Vagina (tissue), 2 donors: ENCODE results near the gene S100PBP. TPM values are rescaled to one million over a fixed set of nuclear protein-coding genes. Genes with fewer than 3 reads are reported as not detected.
"Not testable (repeated sequence)": the region's sequence is repeated elsewhere in the genome, so short reads cannot be mapped to it uniquely, and the experiment has no call there.

ENCODE experiments used
- DNase-seq, 2 donors: peaks; one replicate each; pipeline ENCODE4 v3.0.0-alpha.2; 2017; ENCODE audit errors: extremely low spot score in 2 of 2
- H3K27ac ChIP-seq: fragments of 200-600 bp; sonication (generic); one replicate; pipeline ENCODE4 v1.5.1; 2019
- H3K27me3 ChIP-seq: fragments of 200-600 bp; sonication (generic); one replicate; pipeline ENCODE4 v1.5.1; 2019
- H3K36me3 ChIP-seq, 2 donors: fragments of 200-600 bp; sonication (generic); one replicate each; pipeline ENCODE4 v1.5.1; 2017 to 2019
- H3K4me1 ChIP-seq: fragments of 200-600 bp; sonication (generic); one replicate; pipeline ENCODE4 v1.5.1; 2019
- H3K4me3 ChIP-seq, 2 donors: fragments of 200-600 bp; sonication (generic); 1 replicate in 1 of 2; 2 replicates in 1 of 2; pipeline ENCODE4 v1.5.1; 2016 to 2019
- H3K9me3 ChIP-seq: fragments of 200-600 bp; sonication (generic); one replicate; pipeline ENCODE4 v1.5.1; 2019
- POLR2A ChIP-seq, 2 donors: fragments of 450-650 bp; IDR thresholded peaks; one replicate each; pipeline ENCODE4 v1.6.1; 2017; ENCODE audit warnings: antibody characterized with exemption in 2 of 2, mild to moderate bottlenecking in 2 of 2, moderate library complexity in 2 of 2
- POLR2AphosphoS5 ChIP-seq, 2 donors: sonication (generic); formaldehyde crosslinking; IDR thresholded peaks; one replicate each; pipeline ENCODE4 v1.9.0; 2017; ENCODE audit warnings: antibody characterized with exemption in 2 of 2, mild to moderate bottlenecking in 2 of 2, low read depth in 1 of 2; ENCODE audit not compliant: insufficient read depth in 1 of 2
- intact Hi-C: fragments of 100-400 bp; cut with DNase I; formaldehyde crosslinking; loops from one replicate; pipeline ENCODE4 v1.15.1; 2023
- total RNA-seq: library from RNA; depleted of rRNA; stranded (reverse); fragments of >200 nt; gene quantifications from one replicate; pipeline ENCODE4 v1.2.3, GENCODE V29; 2016
- TF ChIP-seq, protein P1 (sequence below), 3 experiments: fragments of 450-650 bp in 2 of 3; fragments of 200-600 bp in 1 of 3; sonication (generic) in 1 of 3; IDR thresholded peaks; one replicate each; pipeline ENCODE4 v1.5.1; 2017 to 2019; ENCODE audit warnings: antibody characterized with exemption in 3 of 3, mild to moderate bottlenecking in 2 of 3, moderate library complexity in 2 of 3

S100PBP gene
- total RNA-seq, 1 donor from 2014 or later: 19.6 TPM

DNA sequence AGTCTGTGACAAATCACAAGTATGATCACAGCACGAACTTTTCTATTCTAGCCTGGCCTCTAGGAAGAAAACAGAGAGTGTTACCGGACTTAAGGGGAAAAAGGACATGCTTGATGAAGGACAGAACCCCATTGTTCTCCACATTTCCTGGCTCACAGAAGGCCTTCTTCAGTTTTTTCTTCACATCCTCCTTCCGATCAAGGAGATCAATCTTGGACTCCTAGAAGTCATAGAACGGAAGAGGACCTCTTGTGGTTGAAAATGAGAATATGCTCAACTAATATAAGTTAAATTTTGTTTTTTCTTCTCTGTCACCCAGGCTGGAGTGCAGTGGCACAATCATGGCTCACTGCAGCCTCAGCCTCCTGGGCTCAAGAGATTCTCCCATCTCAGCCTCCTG, 30.6 kb upstream of the S100PBP start:
- TF ChIP-seq POLR2A (IDR thresholded peaks at IDR 0.05): no peak
- no peak for TF ChIP-seq POLR2AphosphoS5 (IDR thresholded peaks at IDR 0.05; ENCODE audit: insufficient read depth in 1 of 2, low read depth in 1 of 2)
- TF ChIP-seq, protein P1, sequence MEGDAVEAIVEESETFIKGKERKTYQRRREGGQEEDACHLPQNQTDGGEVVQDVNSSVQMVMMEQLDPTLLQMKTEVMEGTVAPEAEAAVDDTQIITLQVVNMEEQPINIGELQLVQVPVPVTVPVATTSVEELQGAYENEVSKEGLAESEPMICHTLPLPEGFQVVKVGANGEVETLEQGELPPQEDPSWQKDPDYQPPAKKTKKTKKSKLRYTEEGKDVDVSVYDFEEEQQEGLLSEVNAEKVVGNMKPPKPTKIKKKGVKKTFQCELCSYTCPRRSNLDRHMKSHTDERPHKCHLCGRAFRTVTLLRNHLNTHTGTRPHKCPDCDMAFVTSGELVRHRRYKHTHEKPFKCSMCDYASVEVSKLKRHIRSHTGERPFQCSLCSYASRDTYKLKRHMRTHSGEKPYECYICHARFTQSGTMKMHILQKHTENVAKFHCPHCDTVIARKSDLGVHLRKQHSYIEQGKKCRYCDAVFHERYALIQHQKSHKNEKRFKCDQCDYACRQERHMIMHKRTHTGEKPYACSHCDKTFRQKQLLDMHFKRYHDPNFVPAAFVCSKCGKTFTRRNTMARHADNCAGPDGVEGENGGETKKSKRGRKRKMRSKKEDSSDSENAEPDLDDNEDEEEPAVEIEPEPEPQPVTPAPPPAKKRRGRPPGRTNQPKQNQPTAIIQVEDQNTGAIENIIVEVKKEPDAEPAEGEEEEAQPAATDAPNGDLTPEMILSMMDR (IDR thresholded peaks at IDR 0.05): no peak
- intact Hi-C loops: no loop called here
- H3K4me3 ChIP-seq: no peak overlapping the region
- no peaks in the 10 kb centered on the region for H3K27me3 ChIP-seq
- H3K36me3 ChIP-seq: peaks cover 0 to 47% of the 10 kb centered on the region in 2 donors
- no peak overlapping the region for H3K27ac ChIP-seq
- no peak for DNase-seq
- no peaks in the 10 kb centered on the region for H3K4me1 ChIP-seq
- H3K9me3 ChIP-seq: no peaks in the 10 kb centered on the region

DNA sequence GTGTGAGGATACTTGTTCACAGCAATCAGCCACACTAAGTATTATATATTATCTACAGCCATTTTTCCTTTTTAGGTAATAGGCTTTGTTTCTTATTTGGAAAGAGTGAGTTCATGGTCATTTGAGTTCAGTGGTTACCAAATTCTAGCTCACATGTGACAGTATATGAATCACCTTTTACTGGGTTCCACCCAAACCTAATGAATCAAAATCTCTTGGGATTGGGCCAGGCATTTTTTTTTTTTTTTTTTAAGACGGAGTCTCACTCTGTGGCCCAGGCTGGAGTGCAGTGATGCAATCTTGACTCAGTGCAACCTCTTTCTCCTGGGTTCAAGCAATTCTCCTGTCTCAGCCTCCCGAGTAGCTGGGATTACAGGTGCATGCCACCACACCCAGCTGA, 28.1 kb upstream of the S100PBP start:
- H3K4me3 ChIP-seq, H3K9me3 ChIP-seq, H3K4me1 ChIP-seq, H3K27me3 ChIP-seq, DNase-seq, intact Hi-C loops: not testable (repeated sequence)
- Histone ChIP-seq H3K36me3 (peaks cover 0 to 36% of the 10 kb centered on the region in 2 donors), H3K27ac (peak overlapping the region; percentile 45)
- peak in 1 of 2 donors; percentile 81 for TF ChIP-seq POLR2AphosphoS5 (IDR thresholded peaks at IDR 0.05; ENCODE audit: insufficient read depth in 1 of 2, low read depth in 1 of 2)

DNA sequence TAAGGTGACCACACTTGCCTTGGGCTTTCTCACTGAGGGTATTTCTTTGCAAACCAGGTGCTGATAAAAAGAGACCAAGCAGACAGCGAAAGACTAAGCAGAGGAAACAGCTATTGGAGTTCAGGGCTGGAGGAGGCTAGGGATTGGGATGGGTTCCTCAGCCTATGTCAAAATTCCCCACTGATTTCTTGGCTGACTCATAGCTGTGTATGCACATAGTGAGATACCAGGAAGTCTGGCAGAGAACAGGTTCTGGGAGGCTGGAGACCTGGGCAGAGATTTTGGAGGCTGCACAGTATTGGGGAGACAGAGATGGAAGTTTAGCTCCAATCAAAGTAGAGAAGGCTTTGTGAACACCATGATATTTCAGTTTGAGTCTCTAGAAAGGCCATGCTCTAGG, 25.6 kb upstream of the S100PBP start:
- intact Hi-C loops: no loop called here
- H3K36me3 ChIP-seq: peaks cover 0 to 33% of the 10 kb centered on the region in 2 donors
- H3K27me3 ChIP-seq: no peaks in the 10 kb centered on the region
- H3K4me1 ChIP-seq: no peaks in the 10 kb centered on the region
- H3K9me3 ChIP-seq: no peaks in the 10 kb centered on the region
- TF ChIP-seq, protein P1 (IDR thresholded peaks at IDR 0.05): no peak
- TF ChIP-seq POLR2A (IDR thresholded peaks at IDR 0.05): no peak
- no peak for TF ChIP-seq POLR2AphosphoS5 (IDR thresholded peaks at IDR 0.05; ENCODE audit: insufficient read depth in 1 of 2, low read depth in 1 of 2)
- no peak overlapping the region for H3K27ac ChIP-seq
- no peak overlapping the region for H3K4me3 ChIP-seq
- no peak for DNase-seq

DNA sequence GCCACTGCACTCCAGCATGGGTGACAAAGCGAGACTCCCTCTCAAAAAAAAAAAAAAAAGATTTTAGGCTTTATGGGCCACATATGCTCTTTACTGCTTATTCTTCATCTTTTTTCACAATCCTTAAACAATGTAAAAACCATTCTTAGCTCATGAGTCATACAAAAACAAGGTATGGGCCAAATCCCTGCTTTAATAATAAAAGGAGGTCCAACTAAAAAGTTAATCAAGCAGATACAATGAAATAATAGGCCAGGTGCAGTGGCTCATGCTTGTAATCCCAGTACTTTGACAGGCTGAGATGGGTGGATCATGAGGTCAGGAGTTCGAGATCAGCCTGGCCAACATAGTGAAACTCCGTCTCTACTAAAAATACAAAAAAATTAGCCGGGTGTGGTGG, 21.7 kb upstream of the S100PBP start:
- intact Hi-C loops, H3K27me3 ChIP-seq, DNase-seq, H3K27ac ChIP-seq, H3K9me3 ChIP-seq, H3K4me1 ChIP-seq, H3K4me3 ChIP-seq: not testable (repeated sequence)
- peaks cover 0 to 38% of the 10 kb centered on the region in 2 donors for H3K36me3 ChIP-seq

DNA sequence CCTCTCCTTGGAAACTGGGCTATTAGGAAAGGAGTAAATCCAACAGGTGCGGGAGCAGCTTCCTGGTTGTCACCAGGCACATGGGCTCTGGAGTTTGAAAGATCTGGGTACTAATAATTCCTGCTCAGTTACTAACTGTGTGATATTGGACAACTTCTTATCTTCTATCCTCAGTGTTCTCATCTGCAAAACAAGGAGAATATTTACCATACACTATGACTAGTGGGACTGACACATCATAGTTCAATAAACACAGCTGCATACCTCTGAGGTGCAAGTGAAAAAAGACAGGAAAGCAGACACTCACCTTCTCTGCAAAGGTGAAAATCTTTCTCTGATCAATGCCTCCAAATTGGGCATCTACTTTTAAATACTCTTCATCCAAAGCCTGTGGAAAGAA, 20.0 kb upstream of the S100PBP start:
- Histone ChIP-seq H3K27ac (no peak overlapping the region), H3K9me3 (no peaks in the 10 kb centered on the region), H3K4me3 (no peak overlapping the region), H3K27me3 (no peaks in the 10 kb centered on the region), H3K4me1 (no peaks in the 10 kb centered on the region), H3K36me3 (peaks cover 0 to 25% of the 10 kb centered on the region in 2 donors)
- no peak for DNase-seq
- TF ChIP-seq POLR2AphosphoS5 (IDR thresholded peaks at IDR 0.05; ENCODE audit: insufficient read depth in 1 of 2, low read depth in 1 of 2) (no peak), POLR2A (IDR thresholded peaks at IDR 0.05) (no peak)
- TF ChIP-seq, protein P1 (IDR thresholded peaks at IDR 0.05): no peak
- intact Hi-C loops: no loop called here

- Histone ChIP-seq H3K4me3 (no peak overlapping the region), H3K36me3 (peaks cover 0 to 27% of the 10 kb centered on the region in 2 donors), H3K9me3 (no peaks in the 10 kb centered on the region), H3K27ac (no peak overlapping the region), H3K4me1 (no peaks in the 10 kb centered on the region), H3K27me3 (no peaks in the 10 kb centered on the region)
- intact Hi-C loops: no loop called here
- DNase-seq: no peak
- TF ChIP-seq POLR2AphosphoS5 (IDR thresholded peaks at IDR 0.05; ENCODE audit: insufficient read depth in 1 of 2, low read depth in 1 of 2): no peak
- TF ChIP-seq POLR2A (IDR thresholded peaks at IDR 0.05): no peak
- TF ChIP-seq, protein P1 (IDR thresholded peaks at IDR 0.05): no peak
These were observed 19.3 kb upstream of the S100PBP start for GRCh38 chr1:32798191-32798590.
